Activated naive CD4-positive, alpha-beta T cell treated with anti-CD3 and anti-CD28 coated beads for 36 hours (primary cell): Measurements from ENCODE around the gene SNED1. TPM values are rescaled to one million over a fixed set of nuclear protein-coding genes. Genes with fewer than 3 reads are reported as not detected.
"Not testable (repeated sequence)": the region's sequence is repeated elsewhere in the genome, so short reads cannot be mapped to it uniquely, and the experiment has no call there.

Experiments
- CTCF ChIA-PET: fragments of 350-600 bp; sonication (Branson Sonifier 250); formaldehyde crosslinking; loops from one replicate; lab custom pipeline; 2021; ENCODE audit warnings: antibody characterized with exemption; lab: Charles Lee
- DNase-seq: peaks from one replicate; pipeline ENCODE4 v3.0.0-alpha.2; 2020
- H3K27ac Mint-ChIP-seq: one replicate; pipeline ENCODE4 v1.8.0; 2021; ENCODE audit warnings: mild to moderate bottlenecking, mixed read lengths
- H3K27me3 Mint-ChIP-seq: one replicate; pipeline ENCODE4 v1.8.0; 2021; ENCODE audit warnings: low read depth, mixed read lengths
- H3K36me3 Mint-ChIP-seq: one replicate; pipeline ENCODE4 v1.8.0; 2021; ENCODE audit warnings: low read depth, mixed read lengths
- H3K4me1 Mint-ChIP-seq: one replicate; pipeline ENCODE4 v1.8.0; 2021; ENCODE audit warnings: low read depth, mixed read lengths
- H3K4me3 Mint-ChIP-seq: one replicate; pipeline ENCODE4 v1.8.0; 2021; ENCODE audit warnings: mild to moderate bottlenecking, moderate library complexity, mixed read lengths
- H3K9me3 Mint-ChIP-seq: one replicate; pipeline ENCODE4 v1.8.0; 2021; ENCODE audit warnings: mixed read lengths
- intact Hi-C: fragments of 100-400 bp; cut with micrococcal nuclease; formaldehyde crosslinking; loops from one replicate; pipeline ENCODE4 v1.15.1; 2023
- total RNA-seq, 2 experiments: library from RNA; stranded (reverse); gene quantifications; one replicate each; pipeline ENCODE4 v1.2.3, GENCODE V29; 2021

The SNED1 gene
- total RNA-seq, 2 experiments from 2014 or later, result 0.35 to 0.60 TPM

DNA sequence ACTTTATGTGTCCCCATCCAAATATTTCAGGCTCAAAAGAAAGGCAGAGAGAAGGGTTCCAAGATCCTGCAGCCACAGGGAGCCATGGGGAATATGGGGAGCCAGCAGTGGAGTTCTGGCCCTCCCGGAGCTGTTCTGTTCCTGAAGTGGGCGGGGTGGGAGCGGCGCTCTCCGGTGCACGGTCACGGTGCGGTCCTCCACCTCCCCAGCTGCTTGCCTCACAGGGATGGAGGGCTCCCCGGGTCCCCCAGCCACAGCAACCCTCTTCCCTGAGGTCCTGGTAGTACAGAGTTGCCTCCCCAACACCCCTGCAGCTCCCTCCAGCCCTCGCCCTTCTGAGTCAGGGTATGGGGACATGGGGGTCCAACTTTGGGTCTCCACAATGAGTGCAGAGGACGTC lies 26.2 kb upstream of the SNED1 start:
- Mint-ChIP-seq H3K27me3 (peaks cover 8% of the 10 kb centered on the region), H3K36me3 (no peaks in the 10 kb centered on the region), H3K27ac (no peak overlapping the region), H3K4me3 (no peak overlapping the region), H3K4me1 (peaks cover 11% of the 10 kb centered on the region), H3K9me3 (peaks cover 2% of the 10 kb centered on the region)
- CTCF ChIA-PET, result interaction anchor here (1.1 kb wide), 1 partner anchor 12 kb away, joined by 4 read pairs; no protein-coding TSS in a partner anchor
- DNase-seq, result no peak
- intact Hi-C loops, result no loop called here

DNA sequence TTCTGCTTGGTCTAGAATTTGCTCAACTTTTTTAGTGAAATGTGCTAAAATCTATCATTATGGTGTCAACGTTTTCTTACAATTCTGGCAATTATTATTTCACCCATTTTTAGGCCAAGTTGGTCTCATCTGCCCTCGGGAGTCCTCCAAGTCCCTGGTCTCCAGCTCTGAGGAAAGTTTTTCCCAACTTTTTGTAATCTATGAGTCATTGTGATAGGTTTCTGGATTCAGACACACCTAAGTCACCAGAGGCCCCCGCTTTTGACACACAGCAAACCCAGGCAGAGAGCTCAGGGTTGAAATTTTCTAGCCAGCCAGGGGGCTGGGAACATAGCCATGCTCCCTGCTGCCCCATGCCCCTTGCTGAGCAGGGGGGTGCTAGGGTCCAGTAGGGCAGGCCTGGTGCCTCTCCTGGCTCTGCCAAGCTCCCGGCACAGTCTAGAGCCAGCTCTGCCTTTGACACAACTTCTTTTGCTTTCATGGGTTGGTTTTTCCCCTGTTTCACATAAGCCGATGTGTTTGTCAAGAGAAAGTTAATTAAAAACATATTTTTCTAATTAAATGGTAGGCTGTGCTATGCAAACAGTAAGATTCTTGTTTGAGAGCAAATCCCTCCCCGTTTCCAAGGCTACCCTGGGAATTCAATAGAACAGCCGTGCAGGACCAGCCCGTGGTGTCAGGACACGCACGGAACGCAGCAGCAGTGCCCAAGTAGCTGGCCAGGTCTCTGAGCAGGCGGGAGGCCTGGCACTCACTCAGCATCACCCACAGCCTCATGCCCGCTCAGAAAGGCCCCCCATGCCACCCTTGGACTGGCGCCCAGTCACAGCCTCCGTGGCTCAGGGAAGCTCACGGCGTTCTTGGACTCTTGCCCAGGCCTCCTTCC lies 25.5 kb upstream of the SNED1 start:
- H3K27ac Mint-ChIP-seq, result no peak overlapping the region
- no peak for DNase-seq
- no peaks in the 10 kb centered on the region for H3K36me3 Mint-ChIP-seq
- peaks cover 11% of the 10 kb centered on the region for H3K4me1 Mint-ChIP-seq
- H3K27me3 Mint-ChIP-seq, result peaks cover 8% of the 10 kb centered on the region
- intact Hi-C loops, result no loop called here
- H3K4me3 Mint-ChIP-seq, result no peak overlapping the region
- peaks cover 2% of the 10 kb centered on the region for H3K9me3 Mint-ChIP-seq
- CTCF ChIA-PET, result interaction anchor here (1.1 kb wide), 1 partner anchor 11 kb away, joined by 4 read pairs; no protein-coding TSS in a partner anchor

DNA sequence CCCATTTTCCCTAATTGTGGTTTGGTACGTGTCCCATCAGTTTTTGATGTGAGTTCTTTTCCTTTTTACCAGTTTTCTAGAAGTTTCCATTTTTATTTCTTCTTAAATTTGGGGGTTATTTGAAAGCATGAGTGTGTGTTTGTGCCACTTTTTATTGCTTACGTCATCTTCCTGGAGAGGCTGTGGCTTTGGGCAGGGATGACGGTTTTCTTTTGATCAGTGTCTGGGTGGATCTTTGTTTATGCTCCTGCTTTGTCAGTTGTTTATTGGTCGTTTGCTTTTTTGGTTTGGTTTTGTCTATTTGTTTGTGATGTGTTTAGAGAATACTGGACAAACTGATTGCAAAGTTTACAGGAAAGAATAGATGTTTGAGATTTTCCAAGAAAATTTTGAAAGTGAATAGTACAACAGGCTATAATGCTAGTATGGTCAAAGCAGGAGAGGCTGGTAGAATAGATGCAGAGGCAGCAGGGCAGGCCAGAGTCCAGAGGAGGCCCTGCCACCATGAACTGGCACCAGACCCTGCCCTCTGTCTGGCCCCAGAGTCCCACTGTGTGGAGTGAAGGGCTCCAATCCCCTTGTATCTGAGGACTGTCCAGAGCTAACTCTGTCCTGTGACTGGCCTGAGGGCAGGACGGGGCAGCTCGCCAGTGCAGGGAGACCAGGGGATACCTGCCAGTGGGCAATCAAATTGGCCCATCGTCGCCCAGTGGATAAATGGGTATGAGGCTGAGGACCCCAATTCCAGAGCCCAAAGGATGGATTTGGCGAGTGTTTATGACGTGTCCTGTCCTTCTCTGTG lies 23.4 kb upstream of the SNED1 start:
- Mint-ChIP-seq H3K9me3 (peaks cover 2% of the 10 kb centered on the region), H3K4me3 (no peak overlapping the region), H3K4me1 (peaks cover 11% of the 10 kb centered on the region), H3K36me3 (no peaks in the 10 kb centered on the region), H3K27ac (peak overlapping the region; percentile 48), H3K27me3 (peaks cover 8% of the 10 kb centered on the region)
- intact Hi-C loops, result no loop called here
- CTCF ChIA-PET, result no interaction called here
- peak; percentile 53 for DNase-seq

DNA sequence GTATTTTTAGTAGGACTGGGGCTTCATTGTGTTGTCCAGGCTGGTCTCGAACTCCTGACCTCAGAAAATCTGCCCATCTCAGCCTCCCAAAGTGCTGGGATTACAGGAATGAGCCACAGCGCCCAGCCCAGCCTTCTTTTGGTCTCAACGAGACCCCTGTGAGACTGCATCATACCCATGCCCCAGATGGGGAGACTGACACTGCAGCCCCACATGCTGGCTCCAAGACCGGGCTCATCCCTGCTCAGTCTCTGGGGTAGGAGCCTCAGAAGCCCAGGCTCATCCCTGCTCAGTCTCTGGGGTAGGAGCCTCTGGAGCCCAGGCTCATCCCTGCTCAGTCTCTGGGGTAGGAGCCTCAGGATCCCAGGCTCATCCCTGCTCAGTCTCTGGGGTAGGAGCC lies 22.5 kb upstream of the SNED1 start:
- H3K27me3 Mint-ChIP-seq, H3K27ac Mint-ChIP-seq, CTCF ChIA-PET, intact Hi-C loops, DNase-seq, H3K9me3 Mint-ChIP-seq, H3K4me3 Mint-ChIP-seq, H3K36me3 Mint-ChIP-seq: not testable (repeated sequence)
- peaks cover 11% of the 10 kb centered on the region for H3K4me1 Mint-ChIP-seq

- CTCF ChIA-PET, result no interaction called here
- Mint-ChIP-seq H3K27ac (no peak overlapping the region), H3K36me3 (no peaks in the 10 kb centered on the region), H3K4me1 (peaks cover 2% of the 10 kb centered on the region), H3K9me3 (no peaks in the 10 kb centered on the region), H3K27me3 (no peaks in the 10 kb centered on the region), H3K4me3 (no peak overlapping the region)
- DNase-seq, result no peak
- intact Hi-C loops, result loop anchor here (10.0 kb wide), 1 partner anchor 66 kb away; no protein-coding TSS in a partner anchor
Measured at GRCh38 chr2:240981280-240981679, 17.1 kb upstream of the SNED1 start.

DNA sequence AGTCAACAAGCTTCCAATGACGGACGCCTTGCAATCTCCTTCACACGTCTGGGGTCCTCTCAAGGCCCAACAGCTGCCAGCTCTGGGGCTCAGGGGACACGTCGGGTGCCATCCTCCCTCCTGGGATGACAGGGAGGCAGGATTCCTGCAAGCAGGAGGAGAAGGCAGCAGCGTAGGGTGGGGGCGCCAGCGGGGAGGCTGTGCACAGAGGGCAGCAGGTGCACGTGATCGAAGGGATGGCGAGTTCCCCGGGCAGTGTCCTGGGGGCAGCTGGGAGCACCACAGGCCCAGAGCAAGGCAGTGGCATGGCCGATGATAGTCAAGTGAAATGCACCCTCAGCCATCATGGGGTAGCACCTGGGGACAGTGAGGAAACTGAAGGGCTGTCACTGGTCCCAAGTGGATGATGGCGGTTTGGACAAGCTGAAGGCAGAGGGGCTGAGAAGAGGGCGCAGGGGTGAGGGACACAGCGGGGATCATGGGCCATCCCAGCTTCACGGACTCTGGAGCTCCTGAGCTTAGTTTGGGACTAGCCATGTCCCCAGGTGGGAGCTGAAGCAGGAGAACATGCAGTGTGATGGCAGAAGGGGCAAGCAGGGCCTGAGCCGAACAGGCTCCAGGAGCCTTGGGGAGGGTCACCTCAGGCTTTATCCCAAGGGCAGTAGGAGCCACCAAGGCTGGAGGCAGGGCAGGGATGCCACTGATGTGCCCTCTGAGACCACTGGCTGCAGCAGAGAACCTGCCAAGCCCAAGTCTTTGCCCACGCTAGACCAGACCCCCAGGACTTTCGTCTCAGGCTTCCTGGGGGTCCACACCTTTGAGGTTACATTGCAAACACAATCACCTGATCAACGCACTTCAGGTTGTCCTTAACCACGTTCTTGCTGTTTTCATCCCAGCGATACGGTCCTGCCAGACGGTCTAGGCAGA lies 16.3 kb upstream of the SNED1 start:
- no peak for DNase-seq
- Mint-ChIP-seq H3K27me3 (no peaks in the 10 kb centered on the region), H3K4me1 (peaks cover 2% of the 10 kb centered on the region), H3K27ac (no peak overlapping the region), H3K9me3 (no peaks in the 10 kb centered on the region), H3K36me3 (no peaks in the 10 kb centered on the region), H3K4me3 (no peak overlapping the region)
- CTCF ChIA-PET, result no interaction called here
- intact Hi-C loops, result loop anchor here (10.0 kb wide), 1 partner anchor 67 kb away; no protein-coding TSS in a partner anchor

GRCh38 chr2:240982821-240983281 lies 15.6 kb upstream of the SNED1 start:
- CTCF ChIA-PET, result interaction anchor here (0.9 to 1.5 kb wide), 3 partner anchors 27 to 77 kb away, joined by 4 to 5 read pairs (median 4); no protein-coding TSS in a partner anchor
- no peak for DNase-seq
- Mint-ChIP-seq H3K27ac (no peak overlapping the region), H3K4me3 (no peak overlapping the region), H3K36me3 (no peaks in the 10 kb centered on the region), H3K9me3 (no peaks in the 10 kb centered on the region), H3K4me1 (peaks cover 2% of the 10 kb centered on the region), H3K27me3 (no peaks in the 10 kb centered on the region)
- intact Hi-C loops, result loop anchor here (10.0 kb wide), 1 partner anchor 68 kb away; no protein-coding TSS in a partner anchor

DNA sequence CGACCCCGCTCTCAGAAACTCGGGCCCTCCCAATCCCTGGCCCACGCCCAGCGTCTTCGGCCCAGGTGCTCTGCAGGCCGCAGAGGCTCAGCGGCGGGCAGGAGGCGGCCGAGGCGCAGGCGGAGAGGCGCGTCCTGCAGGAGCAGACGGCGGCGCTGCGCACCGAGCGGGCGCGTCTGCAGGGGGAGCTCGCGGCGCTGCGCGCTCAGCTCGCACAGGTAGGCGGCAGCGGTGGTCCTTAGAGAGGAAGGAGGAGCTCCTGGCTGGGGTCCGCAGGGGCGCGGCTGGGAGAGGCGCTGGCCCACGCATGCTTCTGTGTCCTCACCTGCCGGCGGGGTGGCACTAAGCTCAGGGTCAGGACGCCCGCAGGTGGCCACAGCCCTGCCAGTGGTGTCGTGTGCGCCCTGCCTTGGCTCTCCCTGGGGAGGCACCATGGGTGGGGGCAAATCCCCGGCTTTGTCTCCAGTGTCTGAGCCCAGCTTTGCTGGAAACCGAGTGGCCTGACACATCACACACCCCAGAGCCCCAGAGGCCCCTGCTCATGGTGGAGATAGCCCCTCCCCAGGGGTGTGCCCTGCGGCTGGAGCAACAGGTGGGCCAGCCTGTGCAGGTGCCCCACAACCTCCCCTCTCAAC lies 14.9 kb upstream of the SNED1 start:
- intact Hi-C loops, result loop anchor here (10.0 kb wide), 1 partner anchor 69 kb away; no protein-coding TSS in a partner anchor
- no peaks in the 10 kb centered on the region for H3K27me3 Mint-ChIP-seq
- H3K36me3 Mint-ChIP-seq, result no peaks in the 10 kb centered on the region
- H3K9me3 Mint-ChIP-seq, result no peaks in the 10 kb centered on the region
- H3K27ac Mint-ChIP-seq, result no peak overlapping the region
- no peak overlapping the region for H3K4me3 Mint-ChIP-seq
- DNase-seq, result peak; percentile 43
- CTCF ChIA-PET, result interaction anchor here (0.7 to 1.5 kb wide), 6 partner anchors 8 to 170 kb away, joined by 3 to 5 read pairs (median 4); no protein-coding TSS in a partner anchor
- peaks cover 2% of the 10 kb centered on the region for H3K4me1 Mint-ChIP-seq

DNA sequence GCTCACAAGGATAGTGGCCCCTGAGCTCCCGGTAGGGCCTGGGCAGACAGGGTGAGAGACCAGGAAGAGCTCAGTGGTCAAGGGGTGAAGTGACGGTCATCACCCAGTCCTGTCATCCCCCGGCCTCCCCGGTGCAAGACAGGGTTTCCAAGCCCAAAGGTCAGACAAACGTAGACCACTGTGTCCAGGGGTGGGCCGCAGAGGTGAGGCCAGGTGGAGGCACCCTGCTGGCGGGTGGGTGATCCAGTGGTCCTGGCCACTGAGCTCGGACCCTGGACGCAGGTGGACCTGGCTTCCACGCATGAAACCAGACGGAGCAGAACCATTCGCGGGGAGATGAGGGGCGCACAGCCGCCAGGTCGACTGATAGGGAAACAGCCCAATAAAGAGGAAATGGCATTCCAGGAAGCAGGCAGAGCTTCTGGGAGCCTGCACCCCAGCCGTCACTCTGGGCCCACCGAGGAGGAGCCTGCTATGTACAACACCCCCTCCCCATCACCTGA lies 14.4 kb upstream of the SNED1 start:
- Mint-ChIP-seq H3K27ac (no peak overlapping the region), H3K4me3 (no peak overlapping the region), H3K36me3 (no peaks in the 10 kb centered on the region), H3K9me3 (no peaks in the 10 kb centered on the region), H3K4me1 (peaks cover 2% of the 10 kb centered on the region), H3K27me3 (no peaks in the 10 kb centered on the region)
- intact Hi-C loops, result loop anchor here (10.0 kb wide), 1 partner anchor 69 kb away; no protein-coding TSS in a partner anchor
- CTCF ChIA-PET, result interaction anchor here (0.7 to 1.5 kb wide), 6 partner anchors 8 to 169 kb away, joined by 3 to 5 read pairs (median 4); no protein-coding TSS in a partner anchor
- no peak for DNase-seq

- no peak for DNase-seq
- H3K4me3 Mint-ChIP-seq, result no peak overlapping the region
- CTCF ChIA-PET, result interaction anchor here (0.8 kb wide), 1 partner anchor 74 kb away, joined by 5 read pairs; no protein-coding TSS in a partner anchor
- intact Hi-C loops, result loop anchor here (10.0 kb wide), 1 partner anchor 71 kb away; no protein-coding TSS in a partner anchor
- H3K4me1 Mint-ChIP-seq, result peaks cover 2% of the 10 kb centered on the region
- H3K27me3 Mint-ChIP-seq, result no peaks in the 10 kb centered on the region
- no peaks in the 10 kb centered on the region for H3K9me3 Mint-ChIP-seq
- H3K36me3 Mint-ChIP-seq, result no peaks in the 10 kb centered on the region
- H3K27ac Mint-ChIP-seq, result no peak overlapping the region
Measured at GRCh38 chr2:240985881-240986786, 12.3 kb upstream of the SNED1 start.
